ENCODE data around the gene DAAM2.

DNA sequence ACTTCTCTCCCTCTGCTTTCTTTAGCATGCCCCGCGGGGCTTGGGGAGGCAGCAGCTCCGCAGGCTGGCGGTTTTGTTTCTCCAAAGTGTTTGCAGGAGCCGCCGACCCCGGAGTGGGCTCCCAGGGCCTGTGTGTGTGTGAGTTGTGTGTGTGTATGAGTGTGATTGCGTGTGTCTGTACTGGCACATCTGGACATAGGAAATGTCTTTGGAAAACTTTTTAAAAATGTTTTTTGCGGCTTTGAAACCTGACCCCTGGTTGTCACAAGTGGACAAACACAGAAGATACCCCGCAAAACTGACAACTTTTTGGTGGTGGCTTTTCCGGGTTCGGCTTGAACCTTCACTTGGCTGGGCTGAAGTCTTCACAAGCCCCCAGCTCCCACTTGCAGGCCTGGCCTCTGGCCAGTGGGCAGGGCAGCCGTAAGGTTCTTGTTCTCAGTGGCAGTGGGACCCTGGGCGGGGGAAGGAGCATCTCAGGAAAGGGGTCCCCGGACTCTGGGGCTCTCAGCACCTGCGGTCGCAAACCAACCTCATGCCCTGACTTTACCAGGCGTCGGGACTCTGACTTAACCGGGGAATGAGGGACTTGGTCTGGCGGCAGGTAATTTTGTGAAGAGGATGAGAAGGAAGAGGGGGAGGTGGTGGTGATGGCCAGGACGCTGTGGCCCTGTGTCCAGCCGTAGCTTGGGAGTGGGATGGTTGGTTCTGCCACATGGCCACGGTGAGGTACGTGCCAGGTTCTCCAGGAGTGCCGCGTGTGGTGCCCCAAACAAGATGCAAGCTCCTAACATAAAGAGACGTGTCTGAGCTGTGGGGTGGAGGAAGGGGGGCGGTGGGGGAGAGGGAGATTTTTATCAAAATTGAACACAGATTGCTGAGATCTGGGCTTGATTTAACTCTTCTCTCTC, 619 bp downstream of the DAAM2 start:
- TF ChIP-seq, protein P1, sequence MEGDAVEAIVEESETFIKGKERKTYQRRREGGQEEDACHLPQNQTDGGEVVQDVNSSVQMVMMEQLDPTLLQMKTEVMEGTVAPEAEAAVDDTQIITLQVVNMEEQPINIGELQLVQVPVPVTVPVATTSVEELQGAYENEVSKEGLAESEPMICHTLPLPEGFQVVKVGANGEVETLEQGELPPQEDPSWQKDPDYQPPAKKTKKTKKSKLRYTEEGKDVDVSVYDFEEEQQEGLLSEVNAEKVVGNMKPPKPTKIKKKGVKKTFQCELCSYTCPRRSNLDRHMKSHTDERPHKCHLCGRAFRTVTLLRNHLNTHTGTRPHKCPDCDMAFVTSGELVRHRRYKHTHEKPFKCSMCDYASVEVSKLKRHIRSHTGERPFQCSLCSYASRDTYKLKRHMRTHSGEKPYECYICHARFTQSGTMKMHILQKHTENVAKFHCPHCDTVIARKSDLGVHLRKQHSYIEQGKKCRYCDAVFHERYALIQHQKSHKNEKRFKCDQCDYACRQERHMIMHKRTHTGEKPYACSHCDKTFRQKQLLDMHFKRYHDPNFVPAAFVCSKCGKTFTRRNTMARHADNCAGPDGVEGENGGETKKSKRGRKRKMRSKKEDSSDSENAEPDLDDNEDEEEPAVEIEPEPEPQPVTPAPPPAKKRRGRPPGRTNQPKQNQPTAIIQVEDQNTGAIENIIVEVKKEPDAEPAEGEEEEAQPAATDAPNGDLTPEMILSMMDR (IDR thresholded peaks at IDR 0.05): no peak
- TF ChIP-seq POLR2A (IDR thresholded peaks at IDR 0.05): no peak

All from right lobe of liver (tissue), 4 donors.